Smooth muscle cell (in vitro differentiated cells): ENCODE results near the gene ATP9A. TPM values are rescaled to one million over a fixed set of nuclear protein-coding genes. Genes with fewer than 3 reads are reported as not detected.
"Not testable (repeated sequence)": the region's sequence is repeated elsewhere in the genome, so short reads cannot be mapped to it uniquely, and the experiment has no call there.

Source experiments
- DNase-seq: peaks from one replicate; lab custom pipeline; 2025; ENCODE audit not compliant: unreplicated experiment; lab: John Stamatoyannopoulos, UW
- H2AFZ ChIP-seq: fragments of 200-600 bp; sonication (generic); 2 replicates; pipeline ENCODE4 v1.6.0; 2016; ENCODE audit warnings: antibody characterized with exemption, low read depth, mild to moderate bottlenecking
- H3F3A ChIP-seq: fragments of 200-600 bp; sonication (generic); 2 replicates; pipeline ENCODE4 v1.6.0; 2017; ENCODE audit warnings: antibody characterized with exemption, low read depth
- H3K27ac ChIP-seq: fragments of 200-600 bp; sonication (generic); 2 replicates; pipeline ENCODE4 v1.5.1; 2016; ENCODE audit warnings: low read depth, mild to moderate bottlenecking
- H3K27me3 ChIP-seq: fragments of 200-600 bp; sonication (generic); 2 replicates; pipeline ENCODE4 v1.6.1; 2016; ENCODE audit warnings: low read depth, mild to moderate bottlenecking
- H3K36me3 ChIP-seq: fragments of 200-600 bp; sonication (generic); 2 replicates; pipeline ENCODE4 v1.5.1; 2016; ENCODE audit warnings: low read depth
- H3K4me1 ChIP-seq: fragments of 200-600 bp; sonication (generic); 2 replicates; pipeline ENCODE4 v1.5.1; 2016; ENCODE audit warnings: low read depth
- H3K4me2 ChIP-seq: fragments of 200-600 bp; sonication (generic); 2 replicates; pipeline ENCODE4 v1.6.0; 2016; ENCODE audit warnings: mild to moderate bottlenecking
- H3K4me3 ChIP-seq: fragments of 200-600 bp; sonication (generic); 2 replicates; pipeline ENCODE4 v1.5.1; 2016; ENCODE audit warnings: mild to moderate bottlenecking
- H3K79me2 ChIP-seq: fragments of 200-600 bp; sonication (generic); 2 replicates; pipeline ENCODE4 v1.6.0; 2016; ENCODE audit warnings: low read depth, mild to moderate bottlenecking
- H3K9ac ChIP-seq: fragments of 200-600 bp; sonication (generic); 2 replicates; pipeline ENCODE4 v1.6.0; 2016; ENCODE audit warnings: low read depth
- H3K9me3 ChIP-seq: fragments of 200-600 bp; sonication (generic); replicated peaks from 2 replicates; pipeline ENCODE4 v1.5.1; 2016; ENCODE audit warnings: low read depth
- H4K20me1 ChIP-seq: fragments of 200-600 bp; sonication (generic); 2 replicates; pipeline ENCODE4 v1.6.0; 2016; ENCODE audit warnings: low read depth
- CTCF ChIP-seq: fragments of 200-600 bp; sonication (generic); IDR thresholded peaks from 2 replicates; pipeline ENCODE4 v1.5.1; 2017; ENCODE audit warnings: borderline replicate concordance, mild to moderate bottlenecking, antibody characterized with exemption; ENCODE audit not compliant: insufficient read depth, poor library complexity, severe bottlenecking
- WGBS: methylation state at CpG from one replicate; pipeline ENCODE4 v1.1.7; 2016; ENCODE audit warnings: low lambda C conversion rate; 5-methylcytosine and 5-hydroxymethylcytosine counted together
- polyA plus RNA-seq: library from polyadenylated mRNA; unstranded; fragments of >200 nt; fragmentation: Nextera tagmentation; extraction: Ambion mirVana; gene quantifications from 2 replicates; pipeline ENCODE4 v1.2.1, GENCODE V29; 2016
- total RNA-seq: library from RNA; depleted of rRNA; stranded (reverse); fragments of >200 nt; gene quantifications from 2 replicates; pipeline ENCODE4 v1.2.3, GENCODE V29; 2014

Gene ATP9A
- total and polyA plus RNA-seq, 2 experiments from 2014 or later = 3.4 to 8.0 TPM

- Histone ChIP-seq H3F3A (peaks cover 10% of the 10 kb centered on the region), H3K27ac (no peak overlapping the region), H3K4me1 (peaks cover 7% of the 10 kb centered on the region), H3K9me3 (no peaks in the 10 kb centered on the region), H3K36me3 (no peaks in the 10 kb centered on the region), H3K4me3 (no peak overlapping the region), H2AFZ (no peak overlapping the region), H3K79me2 (peaks cover 22% of the 10 kb centered on the region), H3K27me3 (no peaks in the 10 kb centered on the region), H3K9ac (no peak overlapping the region), H3K4me2 (no peak overlapping the region), H4K20me1 (no peaks in the 10 kb centered on the region)
- TF ChIP-seq CTCF = no peak
- 82% methylated on average over 10 of the region's 10 CpGs for WGBS
- no peak for DNase-seq
These were observed 11.0 kb downstream of the ATP9A start for GRCh38 chr20:51757226-51757625.

GRCh38 chr20:51756653-51757052 is 11.5 kb downstream of the ATP9A start:
- Histone ChIP-seq H3K36me3 (no peaks in the 10 kb centered on the region), H3F3A (peaks cover 15% of the 10 kb centered on the region), H3K9ac (no peak overlapping the region), H3K4me1 (peaks cover 12% of the 10 kb centered on the region), H3K4me3 (no peak overlapping the region), H2AFZ (no peak overlapping the region), H3K27ac (no peak overlapping the region), H3K27me3 (no peaks in the 10 kb centered on the region), H3K9me3 (no peaks in the 10 kb centered on the region), H4K20me1 (no peaks in the 10 kb centered on the region), H3K79me2 (peaks cover 16% of the 10 kb centered on the region), H3K4me2 (no peak overlapping the region)
- 96% methylated on average over 3 of the region's 3 CpGs for WGBS
- no peak for TF ChIP-seq CTCF
- DNase-seq = no peak

- not testable (repeated sequence) for H2AFZ ChIP-seq, H3K9me3 ChIP-seq, H3K9ac ChIP-seq, H4K20me1 ChIP-seq, H3K4me3 ChIP-seq, H3K27me3 ChIP-seq, DNase-seq, H3K36me3 ChIP-seq
- Histone ChIP-seq H3K79me2 (peaks cover 13% of the 10 kb centered on the region), H3K27ac (peak overlapping the region; percentile 93), H3K4me2 (peak overlapping the region; percentile 77), H3K4me1 (peaks cover 12% of the 10 kb centered on the region), H3F3A (peaks cover 15% of the 10 kb centered on the region)
- WGBS = 96% methylated on average over 8 of the region's 8 CpGs
These were observed 15.0 kb downstream of the ATP9A start for GRCh38 chr20:51753220-51753619.

- 29% methylated on average over 9 of the region's 9 CpGs for WGBS
- TF ChIP-seq CTCF = no peak
- H3K9me3 ChIP-seq = no peaks in the 10 kb centered on the region
- peaks cover 13% of the 10 kb centered on the region for H3K79me2 ChIP-seq
- no peaks in the 10 kb centered on the region for H4K20me1 ChIP-seq
- H3K27me3 ChIP-seq = no peaks in the 10 kb centered on the region
- peak overlapping the region; percentile 28 for H3K4me3 ChIP-seq
- H3K4me1 ChIP-seq = peaks cover 12% of the 10 kb centered on the region
- peak overlapping the region; percentile 80 for H3K9ac ChIP-seq
- H3K4me2 ChIP-seq = peak overlapping the region; percentile 77
- H3K36me3 ChIP-seq = no peaks in the 10 kb centered on the region
- DNase-seq = no peak
- peaks cover 15% of the 10 kb centered on the region for H3F3A ChIP-seq
- H2AFZ ChIP-seq = no peak overlapping the region
- peak overlapping the region; percentile 93 for H3K27ac ChIP-seq
These were observed 15.7 kb downstream of the ATP9A start for GRCh38 chr20:51752343-51752951.
